GM18498 (cell line): ENCODE data around the gene CNTNAP1.
"Not testable (repeated sequence)": the region's sequence is repeated elsewhere in the genome, so short reads cannot be mapped to it uniquely, and the experiment has no call there.

ENCODE experiments used
- ATAC-seq: cut with Tn5 transposase; IDR thresholded peaks from one replicate; pipeline ENCODE4 v1.9.1; 2021; ENCODE audit warnings: mild to moderate bottlenecking, moderate library complexity; ENCODE audit not compliant: unreplicated experiment

The CNTNAP1 gene

GRCh38 chr17:42720996-42721583 lies 38.8 kb downstream of the CNTNAP1 start:
- ATAC-seq: no peak

- no peak for ATAC-seq
These were observed 41.3 kb downstream of the CNTNAP1 start for GRCh38 chr17:42723636-42724035.

- no peak for ATAC-seq
These were observed 42.8 kb downstream of the CNTNAP1 start for GRCh38 chr17:42725143-42725542.

- no peak for ATAC-seq
These were observed 58.4 kb downstream of the CNTNAP1 start for GRCh38 chr17:42740699-42741098.

- ATAC-seq: not testable (repeated sequence)
These were observed 60.6 kb downstream of the CNTNAP1 start for GRCh38 chr17:42742916-42743315.

GRCh38 chr17:42743595-42744282 lies 61.4 kb downstream of the CNTNAP1 start:
- no peak for ATAC-seq

GRCh38 chr17:42744283-42744805 lies 62.0 kb downstream of the CNTNAP1 start:
- peak; percentile 62 for ATAC-seq

GRCh38 chr17:42744806-42745617 lies 62.7 kb downstream of the CNTNAP1 start, which contains the start of gene EZH1:
EZH1 (minus strand) TSS chr17:42745040; CDS start chr17:42728941, 16,099 bp downstream.
- peak; percentile 89 for ATAC-seq

- ATAC-seq: no peak
These were observed 66.0 kb downstream of the CNTNAP1 start for GRCh38 chr17:42748202-42748907.

- no peak for ATAC-seq
These were observed 66.8 kb downstream of the CNTNAP1 start for GRCh38 chr17:42748908-42749798.
